Tibial nerve (tissue), 4 donors: ENCODE data around the gene ABCG2.

Experiments used
- CTCF ChIP-seq, 5 experiments: fragments of 200-600 bp in 3 of 5; fragments of 450-650 bp in 2 of 5; sonication (generic) in 3 of 5; IDR thresholded peaks; one replicate each; pipeline ENCODE4 v1.5.1; 2016 to 2019; ENCODE audit warnings: antibody characterized with exemption in 5 of 5, mild to moderate bottlenecking in 3 of 5, moderate library complexity in 2 of 5
- EP300 ChIP-seq, 2 donors: sonication (generic); formaldehyde crosslinking; IDR thresholded peaks; one replicate each; pipeline ENCODE4 v1.6.1; 2017; ENCODE audit warnings: antibody characterized with exemption in 2 of 2, mild to moderate bottlenecking in 1 of 2
- POLR2A ChIP-seq, 2 donors: fragments of 450-650 bp; IDR thresholded peaks; one replicate each; pipeline ENCODE4 v1.6.1; 2017; ENCODE audit warnings: antibody characterized with exemption in 2 of 2, mild to moderate bottlenecking in 2 of 2, moderate library complexity in 2 of 2

DNA sequence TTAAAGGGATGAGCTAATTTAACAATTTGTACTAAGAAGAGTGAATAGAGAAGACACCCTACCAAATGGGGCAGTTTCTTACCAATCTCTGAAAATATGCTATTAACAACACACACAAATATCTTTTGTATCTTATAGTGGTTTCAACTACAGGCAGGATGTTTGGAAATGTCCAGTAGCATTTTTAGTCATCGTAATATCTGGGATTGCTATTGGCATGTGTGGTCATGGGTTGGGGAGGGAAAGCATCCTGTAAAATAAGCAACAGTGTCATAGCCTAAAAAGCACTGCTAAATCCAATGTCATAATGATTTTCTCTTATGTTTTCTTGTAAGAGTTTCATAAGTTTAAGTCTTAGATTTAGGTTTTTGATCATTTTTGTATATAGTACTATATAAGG lies 29.3 kb upstream of the ABCG2 start:
- TF ChIP-seq CTCF (IDR thresholded peaks at IDR 0.05) (no peak), POLR2A (IDR thresholded peaks at IDR 0.05) (no peak), EP300 (IDR thresholded peaks at IDR 0.05) (no peak)
